Spleen (tissue), 11 donors: ENCODE measurements around the gene AK3. TPM values are rescaled to one million over a fixed set of nuclear protein-coding genes. Genes with fewer than 3 reads are reported as not detected.

Experiments used
- DNase-seq: peaks from one replicate; pipeline ENCODE4 v3.0.0-alpha.2; 2020
- H3K27ac ChIP-seq, 8 donors: fragments of 200-600 bp; sonication (generic) in 7 of 8; 1 replicate in 4 of 8; 2 replicates in 4 of 8; pipeline versions ENCODE4 v1.5.0 to v1.8.0; 2016 to 2021; ENCODE audit warnings: inconsistent platforms in 4 of 8, mild to moderate bottlenecking in 4 of 8, moderate library complexity in 1 of 8
- H3K27me3 ChIP-seq, 7 donors: fragments of 200-600 bp; sonication (generic) in 6 of 7; replicated peaks in 1 of 7; 1 replicate in 4 of 7; 2 replicates in 3 of 7; pipeline versions ENCODE4 v1.5.0 to v1.8.0; 2016 to 2021; ENCODE audit warnings: inconsistent platforms in 3 of 7, mild to moderate bottlenecking in 1 of 7
- H3K36me3 ChIP-seq, 6 donors: fragments of 200-600 bp; sonication (generic) in 5 of 6; 1 replicate in 4 of 6; 2 replicates in 2 of 6; pipeline versions ENCODE4 v1.5.0 to v1.8.0; 2016 to 2021; ENCODE audit warnings: inconsistent platforms in 2 of 6
- H3K4me1 ChIP-seq, 6 donors: fragments of 200-600 bp; sonication (generic) in 5 of 6; 1 replicate in 3 of 6; 2 replicates in 3 of 6; pipeline versions ENCODE4 v1.5.0 to v1.8.0; 2016 to 2021; ENCODE audit warnings: inconsistent platforms in 3 of 6
- H3K4me3 ChIP-seq, 8 donors: fragments of 200-600 bp; sonication (generic) in 7 of 8; 1 replicate in 4 of 8; 2 replicates in 4 of 8; pipeline versions ENCODE4 v1.5.0 to v1.8.0; 2016 to 2021; ENCODE audit warnings: inconsistent platforms in 4 of 8, mild to moderate bottlenecking in 4 of 8, moderate library complexity in 2 of 8
- H3K9me3 ChIP-seq, 8 donors: fragments of 200-600 bp; sonication (generic) in 7 of 8; 1 replicate in 4 of 8; 2 replicates in 4 of 8; pipeline versions ENCODE4 v1.5.0 to v1.8.0; 2016 to 2021; ENCODE audit warnings: inconsistent platforms in 4 of 8
- CTCF ChIP-seq, 11 experiments: fragments of 200-600 bp in 7 of 11; fragments of 450-650 bp in 4 of 11; sonication (generic) in 4 of 11; IDR thresholded peaks in 8 of 11; conservative IDR thresholded peaks in 3 of 11; 1 replicate in 7 of 11; 2 replicates in 4 of 11; pipeline versions ENCODE4 v1.4.0 to v1.8.0; 2016 to 2021; ENCODE audit warnings: antibody characterized with exemption in 11 of 11, inconsistent platforms in 4 of 11, mild to moderate bottlenecking in 1 of 11
- POLR2A ChIP-seq, 3 donors: fragments of 450-650 bp; IDR thresholded peaks; one replicate each; pipeline ENCODE4 v1.5.1; 2017; ENCODE audit warnings: antibody characterized with exemption in 3 of 3, mild to moderate bottlenecking in 1 of 3
- POLR2AphosphoS5 ChIP-seq, 3 donors: sonication (generic); formaldehyde crosslinking; IDR thresholded peaks; one replicate each; pipeline ENCODE4 v1.5.1; 2017; ENCODE audit warnings: antibody characterized with exemption in 3 of 3
- WGBS, 5 donors: extraction: QIAGEN DNeasy Blood & Tissue Kit in 3 of 5; methylation state at CpG; one replicate each; pipeline versions ENCODE4 v1.1.5 to v1.1.7; 2013 to 2018; 5-methylcytosine and 5-hydroxymethylcytosine counted together
- intact Hi-C: fragments of 100-400 bp; cut with DNase I; formaldehyde crosslinking; loops from one replicate; pipeline ENCODE4 v1.15.0; 2023; ENCODE audit warnings: low total_unique reads
- polyA plus RNA-seq, 3 donors: library from polyadenylated mRNA; stranded (reverse); fragments of 200-250 nt; gene quantifications; one replicate each; pipeline ENCODE4 v1.2.1, GENCODE V29; 2013
- total RNA-seq, 7 donors: library from RNA; depleted of rRNA in 3 of 7; stranded (reverse); fragments of >200 nt in 3 of 7; fragmentation: NEBNext Ultra II Directional in 4 of 7; extraction: Animal tissue kit (Norgen Biotek cat#: 25700) in 4 of 7; gene quantifications; one replicate each; pipeline versions ENCODE4 v1.1.0 to v1.2.1, GENCODE V29; 2016 to 2021
- donor health status: healthy with polysubstance abuse.
- donor health status: DM: no; HTN: no; CAD: no; lungs with moderate emphysema.
- donor health status: DM: no; HTN: no; CAD: no.
- donor health status: Bipolar disorder and iron deficiency.
- donor health status: healthy.
- donor health status: DM: no; HTN: no; CAD: no.
- donor health status: DM: yes; HTN: yes; CAD: no.

The AK3 gene
- total and polyA plus RNA-seq, 10 donors, result 21.3 to 65.3 (median 41.4) TPM

GRCh38 chr9:4764033-4764432, 23.0 kb upstream of the AK3 start:
- TF ChIP-seq POLR2AphosphoS5 (IDR thresholded peaks at IDR 0.05), result no peak
- TF ChIP-seq POLR2A (IDR thresholded peaks at IDR 0.05), result no peak
- no peak for TF ChIP-seq CTCF (IDR thresholded peaks at IDR 0.05 in 8 of 11, conservative IDR thresholded peaks at IDR 0.05 in 3 of 11)
- H3K36me3 ChIP-seq, result no peaks in the 10 kb centered on the region
- H3K27ac ChIP-seq, result peak overlapping the region in 5 of 8 donors; percentile 80 to 94 (median 89)
- no peaks in the 10 kb centered on the region for H3K9me3 ChIP-seq
- H3K27me3 ChIP-seq, result no peaks in the 10 kb centered on the region
- DNase-seq, result no peak
- 62 to 90% (median 78%) methylated on average over 3 of the region's 3 CpGs for WGBS, 5 donors
- intact Hi-C loops, result loop anchor here (5.0 to 10.0 kb wide), 4 partner anchors 33 to 841 kb away; partner anchors contain the start of gene JAK2
- H3K4me1 ChIP-seq, result peaks cover 7 to 50% (median 34%) of the 10 kb centered on the region in 6 donors
- no peak overlapping the region for H3K4me3 ChIP-seq

- TF ChIP-seq POLR2AphosphoS5 (IDR thresholded peaks at IDR 0.05), result peak in 2 of 3 donors; percentile 35 to 51
- no peak for TF ChIP-seq POLR2A (IDR thresholded peaks at IDR 0.05)
- TF ChIP-seq CTCF (IDR thresholded peaks at IDR 0.05 in 8 of 11, conservative IDR thresholded peaks at IDR 0.05 in 3 of 11), result peak in 1 of 11 experiments; percentile 20
- no peaks in the 10 kb centered on the region for H3K27me3 ChIP-seq
- H3K36me3 ChIP-seq, result no peaks in the 10 kb centered on the region
- WGBS, 5 donors, result 11 to 27% (median 14%) methylated on average over 13 to 14 of the region's 14 CpGs
- peak overlapping the region in 7 of 8 donors; percentile 12 to 58 (median 25) for H3K4me3 ChIP-seq
- intact Hi-C loops, result loop anchor here (5.0 to 10.0 kb wide), 4 partner anchors 34 to 842 kb away; partner anchors contain the start of gene JAK2
- DNase-seq, result peak; percentile 86
- H3K4me1 ChIP-seq, result peaks cover 7 to 53% (median 34%) of the 10 kb centered on the region in 6 donors
- peak overlapping the region in 7 of 8 donors; percentile 73 to 94 (median 86) for H3K27ac ChIP-seq
- no peaks in the 10 kb centered on the region for H3K9me3 ChIP-seq
These were observed 22.0 kb upstream of the AK3 start for GRCh38 chr9:4762886-4763541.

- intact Hi-C loops, result loop anchor here (5.0 to 10.0 kb wide), 4 partner anchors 35 to 843 kb away; partner anchors contain the start of gene JAK2
- Histone ChIP-seq H3K4me3 (peak overlapping the region in 6 of 8 donors; percentile 17 to 58 (median 26)), H3K36me3 (no peaks in the 10 kb centered on the region), H3K27me3 (no peaks in the 10 kb centered on the region), H3K27ac (peak overlapping the region in 7 of 8 donors; percentile 73 to 94 (median 86)), H3K9me3 (no peaks in the 10 kb centered on the region), H3K4me1 (peaks cover 7 to 53% (median 34%) of the 10 kb centered on the region in 6 donors)
- peak; percentile 87 for DNase-seq
- 12 to 18% (median 17%) methylated on average over 22 of the region's 22 CpGs for WGBS, 5 donors
- no peak for TF ChIP-seq POLR2A (IDR thresholded peaks at IDR 0.05)
- TF ChIP-seq POLR2AphosphoS5 (IDR thresholded peaks at IDR 0.05), result peak in 1 of 3 donors; percentile 40
- peak; percentile 62 to 94 (median 87) for TF ChIP-seq CTCF (IDR thresholded peaks at IDR 0.05 in 8 of 11, conservative IDR thresholded peaks at IDR 0.05 in 3 of 11)
These were observed 21.3 kb upstream of the AK3 start for GRCh38 chr9:4762108-4762885.
